ENCODE results near the gene SLC12A9.

DNA sequence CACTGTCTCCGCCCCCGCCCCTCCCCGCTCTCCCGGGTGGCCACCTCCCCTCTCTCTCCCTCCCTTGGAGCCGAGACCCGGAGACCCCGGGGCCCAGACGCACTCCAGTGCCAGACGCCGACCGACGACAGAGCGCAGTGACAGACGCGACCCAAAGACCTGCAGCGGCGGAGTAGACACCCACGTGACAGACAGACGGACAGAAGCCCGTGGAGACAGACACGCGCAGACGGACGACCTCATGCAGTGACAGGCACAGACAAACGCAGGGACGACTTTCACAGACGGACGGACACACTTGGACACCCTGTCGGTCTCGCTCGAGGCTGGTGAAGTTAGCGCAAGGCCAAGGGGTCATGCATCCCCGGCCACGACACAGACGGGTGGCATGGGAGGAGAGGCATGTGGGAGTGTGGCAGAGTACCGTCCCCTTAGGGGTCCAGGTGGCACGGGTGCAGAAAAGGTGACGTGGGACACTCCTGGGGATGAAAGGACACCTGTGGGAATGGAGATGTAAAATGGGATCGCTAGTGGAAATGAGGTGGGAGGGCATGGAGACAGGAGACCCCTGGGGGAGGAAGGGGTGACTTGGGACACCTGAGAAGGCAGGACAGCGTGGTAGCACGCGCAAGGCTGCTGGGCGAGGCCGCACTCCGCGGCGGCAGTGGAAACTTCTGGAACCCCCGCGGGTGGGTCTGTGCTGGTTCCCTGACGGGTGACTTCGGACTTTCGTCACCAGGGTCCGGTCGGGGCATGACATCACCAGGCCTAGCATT is 43.6 kb downstream of the SLC12A9 start:
- TF ChIP-seq POLR2AphosphoS5 (IDR thresholded peaks at IDR 0.05): no peak
- no peak for TF ChIP-seq POLR2A (IDR thresholded peaks at IDR 0.05)
- TF ChIP-seq, protein P1, sequence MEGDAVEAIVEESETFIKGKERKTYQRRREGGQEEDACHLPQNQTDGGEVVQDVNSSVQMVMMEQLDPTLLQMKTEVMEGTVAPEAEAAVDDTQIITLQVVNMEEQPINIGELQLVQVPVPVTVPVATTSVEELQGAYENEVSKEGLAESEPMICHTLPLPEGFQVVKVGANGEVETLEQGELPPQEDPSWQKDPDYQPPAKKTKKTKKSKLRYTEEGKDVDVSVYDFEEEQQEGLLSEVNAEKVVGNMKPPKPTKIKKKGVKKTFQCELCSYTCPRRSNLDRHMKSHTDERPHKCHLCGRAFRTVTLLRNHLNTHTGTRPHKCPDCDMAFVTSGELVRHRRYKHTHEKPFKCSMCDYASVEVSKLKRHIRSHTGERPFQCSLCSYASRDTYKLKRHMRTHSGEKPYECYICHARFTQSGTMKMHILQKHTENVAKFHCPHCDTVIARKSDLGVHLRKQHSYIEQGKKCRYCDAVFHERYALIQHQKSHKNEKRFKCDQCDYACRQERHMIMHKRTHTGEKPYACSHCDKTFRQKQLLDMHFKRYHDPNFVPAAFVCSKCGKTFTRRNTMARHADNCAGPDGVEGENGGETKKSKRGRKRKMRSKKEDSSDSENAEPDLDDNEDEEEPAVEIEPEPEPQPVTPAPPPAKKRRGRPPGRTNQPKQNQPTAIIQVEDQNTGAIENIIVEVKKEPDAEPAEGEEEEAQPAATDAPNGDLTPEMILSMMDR (IDR thresholded peaks at IDR 0.05): no peak
- TF ChIP-seq EP300 (IDR thresholded peaks at IDR 0.05): no peak
